HL-60 (cell line): ENCODE results near the gene EDN3.

Experiments used
- DNase-seq, 2 experiments: peaks; one replicate each; pipeline ENCODE4 v3.0.0-alpha.2; 2010 to 2020; ENCODE audit warnings: low read depth in 1 of 2, low spot score in 1 of 2
- H3K27ac ChIP-seq: fragments of 250-450 bp; sonication (Bioruptor Pico); replicated peaks from 2 replicates; pipeline ENCODE4 v1.5.1; 2020; ENCODE audit warnings: mild to moderate bottlenecking, moderate library complexity
- H3K27me3 ChIP-seq: fragments of 250-450 bp; sonication (Bioruptor Pico); 2 replicates; pipeline ENCODE4 v1.5.1; 2021; ENCODE audit warnings: mild to moderate bottlenecking, moderate library complexity; ENCODE audit not compliant: insufficient read depth, poor library complexity, severe bottlenecking
- H3K4me3 ChIP-seq: replicated peaks from 2 replicates; pipeline ENCODE4 v1.5.1; 2011; ENCODE audit warnings: mild to moderate bottlenecking, control low read depth, low read length; ENCODE audit not compliant: insufficient read depth
- CTCF ChIP-seq: IDR thresholded peaks from one replicate; pipeline ENCODE4 v1.5.1; 2011; ENCODE audit warnings: low read length, control low read depth, inconsistent platforms; ENCODE audit not compliant: insufficient read depth
- GABPA ChIP-seq: IDR thresholded peaks from 2 replicates; pipeline ENCODE4 v1.6.1; 2012; ENCODE audit warnings: low read depth
- POLR2AphosphoS5 ChIP-seq: IDR thresholded peaks from 2 replicates; pipeline ENCODE4 v1.6.1; 2012; ENCODE audit warnings: low read depth
- REST ChIP-seq: IDR thresholded peaks from 2 replicates; pipeline ENCODE4 v1.6.1; 2012; ENCODE audit warnings: low read depth; ENCODE audit not compliant: insufficient replicate concordance
- SPI1 ChIP-seq: IDR thresholded peaks from 2 replicates; pipeline ENCODE4 v1.6.1; 2012; ENCODE audit warnings: low read depth, mild to moderate bottlenecking, borderline replicate concordance

EDN3 gene

GRCh38 chr20:59333260-59333845 is 32.9 kb downstream of the EDN3 start:
- H3K27me3 ChIP-seq: no peaks in the 10 kb centered on the region

GRCh38 chr20:59333951-59334350 is 33.5 kb downstream of the EDN3 start:
- no peak for DNase-seq
- Histone ChIP-seq H3K27me3 (no peaks in the 10 kb centered on the region), H3K4me3 (no peak overlapping the region), H3K27ac (no peak overlapping the region)
- TF ChIP-seq SPI1: no peak
- no peak for TF ChIP-seq CTCF
- TF ChIP-seq POLR2AphosphoS5: no peak
- no peak for TF ChIP-seq REST
- no peak for TF ChIP-seq GABPA

More at GRCh38 chr20:59333260-59333845, 32.9 kb downstream of the EDN3 start:
- no peak overlapping the region for H3K4me3 ChIP-seq
- no peak for DNase-seq
- no peak overlapping the region for H3K27ac ChIP-seq
- TF ChIP-seq CTCF (no peak), GABPA (no peak)

- Histone ChIP-seq H3K27ac (no peak overlapping the region), H3K4me3 (no peak overlapping the region), H3K27me3 (no peaks in the 10 kb centered on the region)
- TF ChIP-seq GABPA (no peak), CTCF (no peak), POLR2AphosphoS5 (no peak), SPI1 (no peak), REST (no peak)
- no peak for DNase-seq
Observed at GRCh38 chr20:59334651-59335300, 34.4 kb downstream of the EDN3 start.
